Kidney tubule cell (primary cell): ENCODE results near the gene VASN.

Experiments used
- DNase-seq: peaks from one replicate; pipeline ENCODE4 v3.0.0-alpha.2; 2018; ENCODE audit warnings: low spot score

Gene VASN

GRCh38 chr16:4372578-4373355, 1.1 kb downstream of the VASN start:
- DNase-seq: peak; percentile 68

DNA sequence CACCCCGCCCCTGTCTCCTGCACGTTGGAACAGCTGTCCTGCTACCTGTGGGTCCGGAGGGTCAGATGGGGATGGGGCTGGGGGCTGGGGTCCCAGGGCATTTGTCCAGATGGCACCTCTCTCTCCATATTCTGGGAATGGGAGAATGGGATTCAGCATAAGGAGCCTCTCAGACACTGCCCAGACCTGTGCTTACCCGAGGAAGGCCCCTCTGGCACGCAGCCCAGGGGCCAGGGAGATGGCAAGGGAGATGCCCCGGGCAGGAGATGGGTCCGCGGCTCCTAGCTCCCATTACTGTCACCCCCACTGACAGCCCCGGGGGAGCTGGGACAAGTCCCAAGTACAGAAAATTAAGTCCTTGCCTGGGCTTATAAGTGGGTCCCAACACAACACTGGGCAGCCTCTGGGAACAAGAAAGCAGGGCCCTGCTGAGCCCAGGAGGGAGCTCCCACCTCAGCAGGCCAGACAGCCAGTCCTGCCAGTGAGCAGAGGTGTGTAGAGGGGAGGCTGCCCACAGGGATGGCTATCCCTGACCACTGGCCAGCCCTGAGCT, 1.8 kb downstream of the VASN start:
- peak; percentile 42 for DNase-seq

DNA sequence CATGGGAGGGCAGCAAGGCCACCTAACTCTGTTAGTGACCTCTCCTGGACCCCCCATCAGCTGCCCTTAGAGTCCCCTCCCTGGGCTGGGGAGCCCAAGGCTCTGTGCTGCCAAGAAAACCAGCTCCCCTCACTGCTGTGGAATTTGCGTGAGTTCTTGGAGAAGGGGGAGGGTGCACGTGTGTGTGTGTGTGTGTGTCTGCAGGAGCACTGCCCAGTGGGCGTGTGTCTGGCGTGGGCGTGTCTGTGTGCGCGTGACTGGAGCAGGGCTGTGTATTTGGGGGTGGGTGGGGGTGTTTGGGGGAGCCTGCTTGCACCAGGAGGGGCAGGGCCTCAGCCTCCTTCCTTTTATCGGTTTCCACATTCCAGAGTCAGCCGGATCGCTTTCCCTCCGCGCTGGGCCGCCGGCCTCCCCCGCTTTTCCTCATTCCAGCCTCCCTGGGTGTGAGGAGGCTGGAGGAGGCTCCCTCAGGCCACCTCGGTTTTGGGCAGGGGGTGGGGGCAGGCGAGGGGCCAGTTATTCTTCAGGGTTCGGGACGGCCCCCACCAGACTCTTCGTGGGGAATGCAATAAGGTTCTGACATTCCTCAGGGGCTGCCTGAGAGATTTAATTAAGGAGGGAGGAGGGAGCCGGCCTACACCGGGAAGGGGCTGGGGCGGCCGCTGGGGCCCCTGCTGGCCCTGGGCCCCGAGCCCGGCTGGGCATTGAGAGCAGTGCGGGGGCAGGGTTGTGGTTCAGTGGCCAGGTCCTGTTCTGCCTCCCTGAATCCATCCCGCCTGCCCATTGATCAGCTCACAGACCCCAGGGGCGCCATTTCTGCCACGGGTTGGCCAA, 2.5 kb downstream of the VASN start:
- DNase-seq: peak; percentile 83

DNA sequence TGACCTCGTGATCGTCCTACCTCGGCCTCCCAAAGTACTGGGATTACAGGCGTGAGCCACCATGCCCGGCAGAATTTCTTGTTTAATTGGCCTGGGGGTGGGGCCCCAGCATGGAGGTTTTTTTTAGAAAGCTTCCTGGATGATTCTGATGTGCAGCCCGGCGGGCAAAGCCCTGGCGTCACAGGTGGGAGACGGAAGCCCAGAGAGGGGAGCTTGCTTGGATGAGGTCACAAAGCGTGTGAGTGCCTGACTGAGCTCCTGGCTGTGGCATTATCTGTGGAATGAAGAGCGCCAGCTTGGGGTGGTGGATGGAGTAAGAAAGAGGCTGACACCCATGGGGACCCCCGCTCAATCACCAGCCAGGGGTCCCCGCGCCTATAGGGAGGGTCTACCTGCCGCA, 4.1 kb downstream of the VASN start:
- peak; percentile 82 for DNase-seq

DNA sequence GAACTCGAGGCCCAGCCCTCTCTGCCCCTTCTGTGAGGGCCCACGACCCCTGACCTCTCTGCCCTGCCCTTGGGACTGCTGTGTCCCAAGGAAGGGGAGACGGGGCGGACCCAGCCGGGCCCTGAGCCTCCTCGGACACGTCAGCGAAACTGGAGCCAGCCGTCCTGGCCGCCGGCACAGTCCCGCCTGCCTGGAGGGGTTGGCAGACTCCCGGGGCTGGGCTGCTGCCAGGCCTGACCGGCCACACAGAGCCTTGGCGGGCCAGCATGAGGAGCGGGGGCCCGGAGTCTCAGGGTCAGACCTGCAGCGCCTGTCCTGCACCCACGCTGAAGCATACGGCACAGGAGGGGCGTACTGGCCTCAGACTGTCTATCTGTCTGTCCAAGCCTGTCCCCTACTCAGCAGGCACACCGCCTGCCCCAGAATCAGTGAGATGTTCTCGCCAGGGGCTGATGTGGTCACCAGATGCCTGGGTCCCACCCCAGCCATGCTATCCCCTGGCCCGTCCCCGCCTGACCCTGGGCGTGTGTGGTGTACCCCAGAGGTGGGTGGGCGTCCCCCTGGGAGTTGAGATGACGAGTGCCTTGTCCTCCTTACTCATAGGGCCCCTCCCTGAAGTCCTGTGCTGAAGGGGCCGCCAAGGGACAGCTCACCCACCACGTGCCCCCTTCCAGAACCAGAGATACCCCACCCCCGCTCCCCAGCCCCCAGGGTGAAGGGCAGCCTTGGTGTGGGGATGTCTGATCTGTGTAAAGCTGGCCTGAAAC, 4.7 kb downstream of the VASN start:
- DNase-seq: peak; percentile 80

GRCh38 chr16:4376893-4377572, 5.4 kb downstream of the VASN start:
- no peak for DNase-seq

GRCh38 chr16:4377573-4378154, 6.0 kb downstream of the VASN start:
- DNase-seq: no peak

GRCh38 chr16:4378161-4378666, 6.6 kb downstream of the VASN start:
- DNase-seq: no peak

- no peak for DNase-seq
Measured at GRCh38 chr16:4378999-4379690, 7.5 kb downstream of the VASN start.

DNA sequence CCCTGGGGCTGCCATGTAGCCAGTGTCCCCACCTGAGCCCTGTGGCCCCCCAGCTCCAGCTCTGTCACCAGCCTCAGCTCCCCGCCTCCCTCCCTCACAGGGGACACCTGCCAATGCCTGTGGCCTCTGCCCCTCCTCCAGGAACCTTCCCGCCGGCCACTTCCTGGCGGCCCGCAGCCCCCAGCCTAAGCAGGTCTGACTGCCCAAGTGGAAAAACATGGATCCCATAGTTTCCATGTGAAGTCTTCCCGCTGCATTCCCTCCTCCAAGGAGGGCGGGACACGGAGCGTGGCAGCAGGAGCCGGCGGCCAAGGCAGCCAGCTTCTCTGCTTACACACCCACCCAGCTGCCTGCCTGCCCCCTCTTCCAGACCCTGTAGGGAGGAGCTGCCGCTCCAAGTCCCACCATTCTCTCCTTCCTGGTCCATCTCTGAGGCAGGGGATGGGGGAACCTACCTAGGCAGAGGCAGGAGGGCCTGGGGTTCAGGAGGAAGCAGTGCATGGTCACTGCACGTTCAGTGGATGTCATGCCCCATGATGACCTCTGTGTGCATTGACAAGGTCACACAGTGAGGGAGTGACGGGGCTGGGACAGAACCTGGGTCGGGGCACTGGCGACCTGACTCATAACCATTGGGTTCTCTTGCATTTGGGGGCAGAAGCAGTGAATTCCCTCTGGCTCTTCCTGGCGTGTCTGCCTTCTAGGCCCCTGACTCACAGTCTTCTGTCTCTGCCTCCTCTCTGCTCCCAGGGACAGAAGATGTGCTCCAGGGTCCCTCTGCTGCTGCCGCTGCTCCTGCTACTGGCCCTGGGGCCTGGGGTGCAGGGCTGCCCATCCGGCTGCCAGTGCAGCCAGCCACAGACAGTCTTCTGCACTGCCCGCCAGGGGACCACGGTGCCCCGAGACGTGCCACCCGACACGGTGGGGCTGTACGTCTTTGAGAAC, 8.7 kb downstream of the VASN start:
- DNase-seq: peak; percentile 63

GRCh38 chr16:4381072-4381934, 9.7 kb downstream of the VASN start:
- peak; percentile 86 for DNase-seq

GRCh38 chr16:4381935-4382794, 10.5 kb downstream of the VASN start:
- DNase-seq: no peak

- DNase-seq: no peak
Measured at GRCh38 chr16:4382795-4383357, 11.2 kb downstream of the VASN start.

GRCh38 chr16:4383591-4384444, 12.2 kb downstream of the VASN start:
- no peak for DNase-seq

GRCh38 chr16:4384509-4384942, 12.9 kb downstream of the VASN start:
- no peak for DNase-seq
